ENCODE data around the gene TBPL1. TPM values are rescaled to one million over a fixed set of nuclear protein-coding genes. Genes with fewer than 3 reads are reported as not detected.

TBPL1 gene
- total RNA-seq, 1 experiment from 2014 or later = 40.9 TPM

- peaks cover 9% of the 10 kb centered on the region for H3K9me3 Mint-ChIP-seq (ENCODE audit: unreplicated experiment)
- no peak for TF ChIP-seq CTCF (IDR thresholded peaks at IDR 0.05; ENCODE audit: unreplicated experiment)
- POLR2A ChIA-PET = interaction anchor here (0.5 to 0.6 kb wide), 2 partner anchors 14 to 1003 kb away, joined by 3 read pairs; no protein-coding TSS in a partner anchor
- intact Hi-C loops (cut with micrococcal nuclease) = no loop called here
- CTCF ChIA-PET = interaction anchor here (0.6 to 2.9 kb wide), 9 partner anchors 14 to 369 kb away, joined by 3 to 20 read pairs (median 3); no protein-coding TSS in a partner anchor
- H3K27ac Mint-ChIP-seq (ENCODE audit: low read depth, unreplicated experiment) = no peak overlapping the region
- no TSS peak for BruUV-seq (replicated peaks)
- H3K4me1 Mint-ChIP-seq (ENCODE audit: insufficient read depth, unreplicated experiment) = no peaks in the 10 kb centered on the region
- no peak overlapping the region for H3K4me3 Mint-ChIP-seq (ENCODE audit: unreplicated experiment)
- H3K36me3 Mint-ChIP-seq (ENCODE audit: insufficient read depth, unreplicated experiment) = no peaks in the 10 kb centered on the region
- no peak for DNase-seq (ENCODE audit: unreplicated experiment)
- H3K27me3 Mint-ChIP-seq (ENCODE audit: insufficient read depth, unreplicated experiment) = no peaks in the 10 kb centered on the region
Measured at GRCh38 chr6:133937909-133938308, 15.1 kb upstream of the TBPL1 start.

- Mint-ChIP-seq H3K9me3 (ENCODE audit: unreplicated experiment) (peaks cover 4% of the 10 kb centered on the region), H3K4me3 (ENCODE audit: unreplicated experiment) (no peak overlapping the region), H3K27me3 (ENCODE audit: insufficient read depth, unreplicated experiment) (no peaks in the 10 kb centered on the region), H3K27ac (ENCODE audit: low read depth, unreplicated experiment) (no peak overlapping the region), H3K4me1 (ENCODE audit: insufficient read depth, unreplicated experiment) (no peaks in the 10 kb centered on the region), H3K36me3 (ENCODE audit: insufficient read depth, unreplicated experiment) (no peaks in the 10 kb centered on the region)
- TF ChIP-seq CTCF (IDR thresholded peaks at IDR 0.05; ENCODE audit: unreplicated experiment) = no peak
- POLR2A ChIA-PET = interaction anchor here (0.5 kb wide), 1 partner anchor 1002 kb away, joined by 3 read pairs; no protein-coding TSS in a partner anchor
- DNase-seq (ENCODE audit: unreplicated experiment) = no peak
- CTCF ChIA-PET = interaction anchor here (0.7 to 2.9 kb wide), 6 partner anchors 15 to 370 kb away, joined by 3 to 20 read pairs (median 5); no protein-coding TSS in a partner anchor
- intact Hi-C loops (cut with micrococcal nuclease) = no loop called here
- no TSS peak for BruUV-seq (replicated peaks)
Measured at GRCh38 chr6:133938533-133938932, 14.5 kb upstream of the TBPL1 start.

GRCh38 chr6:133939778-133940667, 13.0 kb upstream of the TBPL1 start:
- ChIA-PET CTCF (interaction anchor here (0.6 to 3.0 kb wide), 4 partner anchors 16 to 1141 kb away, joined by 3 to 15 read pairs (median 4); no protein-coding TSS in a partner anchor), POLR2A (no interaction called here)
- intact Hi-C loops (cut with micrococcal nuclease) = no loop called here
- no peak overlapping the region for H3K4me3 Mint-ChIP-seq (ENCODE audit: unreplicated experiment)
- no peak for DNase-seq (ENCODE audit: unreplicated experiment)
- no TSS peak for BruUV-seq (replicated peaks)
- TF ChIP-seq CTCF (IDR thresholded peaks at IDR 0.05; ENCODE audit: unreplicated experiment) = no peak
- H3K9me3 Mint-ChIP-seq (ENCODE audit: unreplicated experiment) = no peaks in the 10 kb centered on the region
- H3K4me1 Mint-ChIP-seq (ENCODE audit: insufficient read depth, unreplicated experiment) = no peaks in the 10 kb centered on the region
- H3K36me3 Mint-ChIP-seq (ENCODE audit: insufficient read depth, unreplicated experiment) = no peaks in the 10 kb centered on the region
- no peaks in the 10 kb centered on the region for H3K27me3 Mint-ChIP-seq (ENCODE audit: insufficient read depth, unreplicated experiment)
- H3K27ac Mint-ChIP-seq (ENCODE audit: low read depth, unreplicated experiment) = no peak overlapping the region

GRCh38 chr6:133945158-133945557, 7.9 kb upstream of the TBPL1 start:
- no peak for TF ChIP-seq CTCF (IDR thresholded peaks at IDR 0.05; ENCODE audit: unreplicated experiment)
- H3K9me3 Mint-ChIP-seq (ENCODE audit: unreplicated experiment) = no peaks in the 10 kb centered on the region
- no peak overlapping the region for H3K27ac Mint-ChIP-seq (ENCODE audit: low read depth, unreplicated experiment)
- intact Hi-C loops (cut with micrococcal nuclease) = no loop called here
- DNase-seq (ENCODE audit: unreplicated experiment) = peak; percentile 27
- no peaks in the 10 kb centered on the region for H3K36me3 Mint-ChIP-seq (ENCODE audit: insufficient read depth, unreplicated experiment)
- BruUV-seq (replicated peaks) = no TSS peak
- H3K27me3 Mint-ChIP-seq (ENCODE audit: insufficient read depth, unreplicated experiment) = no peaks in the 10 kb centered on the region
- ChIA-PET CTCF (interaction anchor here (0.6 to 3.7 kb wide), 12 partner anchors 9 to 375 kb away, joined by 3 to 23 read pairs (median 4); no protein-coding TSS in a partner anchor), POLR2A (interaction anchor here (0.6 to 1.4 kb wide), 5 partner anchors 8 to 329 kb away, joined by 3 to 4 read pairs (median 4); partner anchors contain the start of genes SLC2A12 and TBPL1)
- no peaks in the 10 kb centered on the region for H3K4me1 Mint-ChIP-seq (ENCODE audit: insufficient read depth, unreplicated experiment)
- no peak overlapping the region for H3K4me3 Mint-ChIP-seq (ENCODE audit: unreplicated experiment)

All from MCF 10A (cell line).